ENCODE data around the gene AQP4. TPM values are rescaled to one million over a fixed set of nuclear protein-coding genes. Genes with fewer than 3 reads are reported as not detected.

AQP4 gene
- total RNA-seq, 4 donors from 2014 or later = 0.13 to 1.9 (median 0.49) TPM; not detected in 1

GRCh38 chr18:26874283-26874682 lies 8.8 kb upstream of the AQP4 start:
- no peaks in the 10 kb centered on the region for H3K4me1 ChIP-seq
- no peak overlapping the region for H3K4me3 ChIP-seq
- DNase-seq (ENCODE audit: low spot score in 2 of 2) = no peak
- H3K27ac ChIP-seq = no peak overlapping the region
- H3K36me3 ChIP-seq = no peaks in the 10 kb centered on the region
- H3K27me3 ChIP-seq = no peaks in the 10 kb centered on the region
- no peak for TF ChIP-seq CTCF (IDR thresholded peaks at IDR 0.05)
- TF ChIP-seq POLR2A (IDR thresholded peaks at IDR 0.05) = no peak
- TF ChIP-seq POLR2AphosphoS5 (IDR thresholded peaks at IDR 0.05) = no peak
- TF ChIP-seq EP300 (IDR thresholded peaks at IDR 0.05) = no peak
- no peaks in the 10 kb centered on the region for H3K9me3 ChIP-seq

GRCh38 chr18:26869640-26870039 lies 4.1 kb upstream of the AQP4 start:
- Histone ChIP-seq H3K4me3 (no peak overlapping the region), H3K4me1 (no peaks in the 10 kb centered on the region), H3K27me3 (peaks cover 6% of the 10 kb centered on the region), H3K27ac (no peak overlapping the region), H3K36me3 (no peaks in the 10 kb centered on the region), H3K9me3 (no peaks in the 10 kb centered on the region)
- TF ChIP-seq EP300 (IDR thresholded peaks at IDR 0.05) = no peak
- TF ChIP-seq POLR2AphosphoS5 (IDR thresholded peaks at IDR 0.05) = no peak
- no peak for TF ChIP-seq CTCF (IDR thresholded peaks at IDR 0.05)
- TF ChIP-seq POLR2A (IDR thresholded peaks at IDR 0.05) = no peak
- no peak for DNase-seq (ENCODE audit: low spot score in 2 of 2)
- 82% methylated on average over 1 of the region's 1 CpG for WGBS

- Histone ChIP-seq H3K27me3 (peaks cover 8% of the 10 kb centered on the region), H3K4me1 (no peaks in the 10 kb centered on the region), H3K36me3 (no peaks in the 10 kb centered on the region), H3K27ac (no peak overlapping the region), H3K9me3 (no peaks in the 10 kb centered on the region), H3K4me3 (no peak overlapping the region)
- TF ChIP-seq POLR2AphosphoS5 (IDR thresholded peaks at IDR 0.05) (no peak), EP300 (IDR thresholded peaks at IDR 0.05) (no peak), POLR2A (IDR thresholded peaks at IDR 0.05) (no peak), CTCF (IDR thresholded peaks at IDR 0.05) (no peak)
- no peak for DNase-seq (ENCODE audit: low spot score in 2 of 2)
- 59% methylated on average over 6 of the region's 6 CpGs for WGBS
Observed at GRCh38 chr18:26868968-26869586, 3.6 kb upstream of the AQP4 start.

- Histone ChIP-seq H3K4me3 (no peak overlapping the region), H3K4me1 (peaks cover 12% of the 10 kb centered on the region), H3K27ac (no peak overlapping the region), H3K36me3 (no peaks in the 10 kb centered on the region), H3K9me3 (no peaks in the 10 kb centered on the region), H3K27me3 (peaks cover 20% of the 10 kb centered on the region)
- whole genome bisulfite sequencing = 69% methylated on average over 4 of the region's 4 CpGs
- DNase-seq (ENCODE audit: low spot score in 2 of 2) = no peak
- TF ChIP-seq EP300 (IDR thresholded peaks at IDR 0.05) (no peak), CTCF (IDR thresholded peaks at IDR 0.05) (no peak), POLR2A (IDR thresholded peaks at IDR 0.05) (no peak), POLR2AphosphoS5 (IDR thresholded peaks at IDR 0.05) (no peak)
Observed at GRCh38 chr18:26867471-26867870, 2.0 kb upstream of the AQP4 start.

GRCh38 chr18:26864658-26865057 lies 849 bp downstream of the AQP4 start:
- peaks cover 12% of the 10 kb centered on the region for H3K4me1 ChIP-seq
- TF ChIP-seq CTCF (IDR thresholded peaks at IDR 0.05) = no peak
- no peak for TF ChIP-seq POLR2A (IDR thresholded peaks at IDR 0.05)
- no peaks in the 10 kb centered on the region for H3K36me3 ChIP-seq
- no peak overlapping the region for H3K4me3 ChIP-seq
- WGBS = 80% methylated on average over 7 of the region's 7 CpGs
- peaks cover 24% of the 10 kb centered on the region for H3K27me3 ChIP-seq
- no peaks in the 10 kb centered on the region for H3K9me3 ChIP-seq
- no peak for DNase-seq (ENCODE audit: low spot score in 2 of 2)
- no peak overlapping the region for H3K27ac ChIP-seq

All from suprapubic skin (tissue), 4 donors.